GM12878 (cell line): ENCODE data around the gene CYSLTR2. TPM values are rescaled to one million over a fixed set of nuclear protein-coding genes. Genes with fewer than 3 reads are reported as not detected.

Source experiments
- ATAC-seq: fragments of 200-7000 bp; cut with Tn5 transposase; 3 replicates; pipeline ENCODE4 v1.9.1; 2020; ENCODE audit warnings: mild to moderate bottlenecking, moderate library complexity
- BruUV-seq: library from RNA; stranded (reverse); fragments of 400-500 nt; replicated peaks from 2 replicates; lab custom pipeline; 2021; lab: Mats Ljungman, UMichigan
- CTCF ChIA-PET: fragments of 300-600 bp; sonication (Branson Sonifier 250); formaldehyde crosslinking; extraction: SDS; loops from one replicate; lab custom pipeline; 2021; ENCODE audit warnings: inconsistent platforms; lab: Yijun Ruan, JAX
- POLR2A ChIA-PET: fragments of 350-600 bp; formaldehyde crosslinking; extraction: SDS; loops from one replicate; lab custom pipeline; 2021; ENCODE audit warnings: inconsistent platforms; lab: Charles Lee
- RAD21 ChIA-PET: fragments of 300-600 bp; sonication (Branson Sonifier 250); formaldehyde crosslinking; loops from one replicate; lab custom pipeline; 2023; ENCODE audit warnings: antibody characterized with exemption; ENCODE audit not compliant: unreplicated experiment; lab: Charles Lee
- SMC1A ChIA-PET: fragments of 300-600 bp; sonication (Branson Sonifier 250); formaldehyde crosslinking; loops from one replicate; lab custom pipeline; 2023; ENCODE audit not compliant: unreplicated experiment, uncharacterized antibody; lab: Charles Lee
- DNase-seq: peaks from one replicate; pipeline ENCODE4 v3.0.0-alpha.2; 2011; ENCODE audit warnings: low read depth, low spot score
- FAIRE-seq: peaks from 3 replicates; lab custom pipeline; 2011; peaks lifted over from hg19 to GRCh38; lab: Jason Lieb, UNC
- H2AFZ ChIP-seq: 2 replicates; pipeline ENCODE4 v1.6.0; 2011; ENCODE audit warnings: low read depth, low read length, control low read depth; ENCODE audit not compliant: control insufficient read depth
- H3K27ac ChIP-seq: 2 replicates; pipeline ENCODE4 v1.5.1; 2011; ENCODE audit warnings: control low read depth; ENCODE audit not compliant: control insufficient read depth, insufficient read depth
- H3K27me3 ChIP-seq, 2 experiments: replicated peaks in 1 of 2; 2 replicates each; pipeline versions ENCODE4 v1.6.0 to v1.6.1; 2011; ENCODE audit warnings: low read length in 1 of 2; ENCODE audit not compliant: control insufficient read depth in 2 of 2, insufficient read depth in 2 of 2
- H3K36me3 ChIP-seq, 2 experiments: 2 replicates each; pipeline ENCODE4 v1.5.1; 2011; ENCODE audit warnings: low read length in 1 of 2; ENCODE audit not compliant: control insufficient read depth in 2 of 2, insufficient read depth in 2 of 2
- H3K4me1 ChIP-seq: 2 replicates; pipeline ENCODE4 v1.6.1; 2011; ENCODE audit warnings: mild to moderate bottlenecking, low read length, moderate library complexity, mixed read lengths; ENCODE audit not compliant: control insufficient read depth, insufficient read depth
- H3K4me2 ChIP-seq: 2 replicates; pipeline ENCODE4 v1.6.0; 2011; ENCODE audit warnings: control low read depth; ENCODE audit not compliant: control insufficient read depth, insufficient read depth
- H3K4me3 ChIP-seq: fragments of 200-600 bp; sonication (generic); 2 replicates; pipeline ENCODE4 v1.5.1; 2016
- H3K79me2 ChIP-seq: 2 replicates; pipeline ENCODE4 v1.6.0; 2011; ENCODE audit warnings: low read length; ENCODE audit not compliant: control insufficient read depth, insufficient read depth
- H3K9ac ChIP-seq: 2 replicates; pipeline ENCODE4 v1.8.0; 2011; ENCODE audit warnings: low read length, control low read depth, mixed read lengths; ENCODE audit not compliant: control insufficient read depth, insufficient read depth
- H3K9me3 ChIP-seq: replicated peaks from 3 replicates; pipeline ENCODE4 v1.5.1; 2011; ENCODE audit warnings: mild to moderate bottlenecking, low read length; ENCODE audit not compliant: control insufficient read depth, insufficient read depth
- H4K20me1 ChIP-seq: 2 replicates; pipeline ENCODE4 v1.6.0; 2011; ENCODE audit not compliant: control insufficient read depth, insufficient read depth
- ATF7 ChIP-seq: fragments of 450-650 bp; IDR thresholded peaks from 2 replicates; pipeline ENCODE4 v1.6.1; 2016; ENCODE audit warnings: low read depth, mild to moderate bottlenecking
- CBFB ChIP-seq: IDR thresholded peaks from 2 replicates; pipeline ENCODE4 v1.6.1; 2016; ENCODE audit warnings: antibody characterized with exemption, low read depth
- HDAC2 ChIP-seq: fragments of 200-600 bp; sonication (generic); IDR thresholded peaks from 2 replicates; pipeline ENCODE4 v1.6.1; 2017
- HDAC6 ChIP-seq: fragments of 200-600 bp; sonication (generic); IDR thresholded peaks from one replicate; pipeline ENCODE4 v1.8.0; 2017; ENCODE audit warnings: antibody characterized with exemption; ENCODE audit not compliant: unreplicated experiment
- JUNB ChIP-seq: IDR thresholded peaks from 2 replicates; pipeline ENCODE4 v1.6.1; 2016; ENCODE audit warnings: antibody characterized with exemption, mild to moderate bottlenecking
- MEF2A ChIP-seq: IDR thresholded peaks from 2 replicates; pipeline ENCODE4 v1.6.1; 2011; ENCODE audit warnings: low read depth, mild to moderate bottlenecking, low read length, moderate library complexity; ENCODE audit not compliant: insufficient read depth
- MYC ChIP-seq: IDR thresholded peaks from 2 replicates; pipeline ENCODE4 v1.6.1; 2011; ENCODE audit warnings: mild to moderate bottlenecking, low read length, moderate library complexity, inconsistent platforms; ENCODE audit not compliant: insufficient read depth, insufficient replicate concordance, insufficient read length, severe bottlenecking
- SMARCA5 ChIP-seq: fragments of 450-650 bp; IDR thresholded peaks from 2 replicates; pipeline ENCODE4 v1.6.1; 2017; ENCODE audit warnings: mild to moderate bottlenecking
- STAT1 ChIP-seq: fragments of 450-650 bp; conservative IDR thresholded peaks from 2 replicates; pipeline ENCODE4 v1.6.1; 2014; ENCODE audit warnings: antibody characterized with exemption, mild to moderate bottlenecking
- ZNF384 ChIP-seq: IDR thresholded peaks from 2 replicates; pipeline ENCODE4 v1.6.1; 2012; ENCODE audit warnings: low read depth, mild to moderate bottlenecking, low read length, improper control_type of control experiment, borderline replicate concordance
- WGBS: methylation state at CpG from one replicate; pipeline ENCODE4 v1.1.6; 2016; ENCODE audit warnings: low lambda C conversion rate; ENCODE audit not compliant: insufficient replicate concordance, insufficient coverage; ENCODE audit errors: missing lambda C conversion rate; 5-methylcytosine and 5-hydroxymethylcytosine counted together
- in situ Hi-C: fragments of 300-500 bp; cut with MboI; formaldehyde crosslinking; loops from 9 replicates; pipeline ENCODE4 v1.14.3; 2018; ENCODE audit warnings: mixed read lengths
- intact Hi-C: fragments of 100-400 bp; cut with micrococcal nuclease; formaldehyde crosslinking; loops from one replicate; pipeline ENCODE4 v1.14.2; 2022; ENCODE audit not compliant: unreplicated experiment
- polyA plus RNA-seq, 11 experiments: library from polyadenylated mRNA; depleted of rRNA in 4 of 11; unstranded in 6 of 11; stranded (reverse) in 5 of 11; fragments of >200 nt; fragmentation: Nextera tagmentation in 4 of 11; fragmentation: Illumina TruSeq in 1 of 11; extraction: Ambion mirVana in 4 of 11; extraction: Trizol in 1 of 11; gene quantifications; 1 replicate in 1 of 11; 2 replicates in 10 of 11; pipeline versions ENCODE4 v1.2.1 to v1.2.3, GENCODE V29; 2011 to 2016; ENCODE audit warnings: inconsistent platforms in 2 of 11, missing spikeins in 2 of 11, low read depth in 1 of 11
- total RNA-seq, 4 experiments: library from RNA; depleted of rRNA in 3 of 4; stranded (reverse); fragments of >200 nt in 3 of 4; fragmentation: Illumina TruSeq in 1 of 4; extraction: Trizol in 1 of 4; gene quantifications; 2 replicates each; pipeline versions ENCODE4 v1.2.1 to v1.2.3, GENCODE V29; 2013 to 2021
- TF ChIP-seq, protein P1 (sequence below), 3 experiments: IDR thresholded peaks in 2 of 3; conservative IDR thresholded peaks in 1 of 3; 2 replicates each; pipeline ENCODE4 v1.5.1; 2011; ENCODE audit warnings: low read depth in 3 of 3, low read length in 3 of 3, mild to moderate bottlenecking in 3 of 3, control low read depth in 2 of 3, moderate library complexity in 2 of 3, inconsistent platforms in 1 of 3, mixed read lengths in 1 of 3; ENCODE audit not compliant: control insufficient read depth in 2 of 3, insufficient read depth in 1 of 3; ENCODE audit errors: extremely low read depth in 1 of 3
- TF ChIP-seq, protein P2 (sequence below): fragments of 450-650 bp; IDR thresholded peaks from 2 replicates; pipeline ENCODE4 v1.6.1; 2017; ENCODE audit warnings: mild to moderate bottlenecking, moderate library complexity
- TF ChIP-seq, protein P3 (sequence below): fragments of 450-650 bp; IDR thresholded peaks from 2 replicates; pipeline ENCODE4 v1.6.1; 2017; ENCODE audit warnings: mild to moderate bottlenecking, low read depth, inconsistent platforms; ENCODE audit not compliant: poor library complexity, severe bottlenecking

The CYSLTR2 gene
- total and polyA plus RNA-seq, 10 of the 15 experiments (the other 5 are each of a cell fraction or from before 2014, with no cell fraction given): 0.02 to 0.08 (median 0.03) TPM; not detected in 5

DNA sequence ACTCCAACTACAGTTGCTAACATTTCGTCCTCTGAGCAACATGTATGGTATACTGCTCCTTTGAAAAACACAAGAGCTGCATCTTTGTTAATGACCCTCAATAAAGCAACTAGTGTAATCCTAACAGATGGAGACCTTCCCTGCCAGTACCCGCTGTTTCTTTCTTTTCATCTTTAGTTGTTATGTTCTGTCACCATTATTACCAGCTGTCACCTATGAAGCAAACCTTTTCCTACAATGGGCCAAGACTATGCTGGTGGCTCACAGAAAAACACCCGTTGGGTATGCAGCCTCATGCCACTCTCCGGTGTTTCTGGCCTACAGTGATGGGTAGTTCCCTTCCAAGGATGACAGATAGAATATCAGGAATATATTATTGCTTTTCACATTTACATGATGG lies 29.7 kb upstream of the CYSLTR2 start:
- RAD21 ChIA-PET: no interaction called here
- in situ Hi-C loops: no loop called here
- TF ChIP-seq MEF2A: no peak
- TF ChIP-seq ATF7: no peak
- TF ChIP-seq, protein P1, sequence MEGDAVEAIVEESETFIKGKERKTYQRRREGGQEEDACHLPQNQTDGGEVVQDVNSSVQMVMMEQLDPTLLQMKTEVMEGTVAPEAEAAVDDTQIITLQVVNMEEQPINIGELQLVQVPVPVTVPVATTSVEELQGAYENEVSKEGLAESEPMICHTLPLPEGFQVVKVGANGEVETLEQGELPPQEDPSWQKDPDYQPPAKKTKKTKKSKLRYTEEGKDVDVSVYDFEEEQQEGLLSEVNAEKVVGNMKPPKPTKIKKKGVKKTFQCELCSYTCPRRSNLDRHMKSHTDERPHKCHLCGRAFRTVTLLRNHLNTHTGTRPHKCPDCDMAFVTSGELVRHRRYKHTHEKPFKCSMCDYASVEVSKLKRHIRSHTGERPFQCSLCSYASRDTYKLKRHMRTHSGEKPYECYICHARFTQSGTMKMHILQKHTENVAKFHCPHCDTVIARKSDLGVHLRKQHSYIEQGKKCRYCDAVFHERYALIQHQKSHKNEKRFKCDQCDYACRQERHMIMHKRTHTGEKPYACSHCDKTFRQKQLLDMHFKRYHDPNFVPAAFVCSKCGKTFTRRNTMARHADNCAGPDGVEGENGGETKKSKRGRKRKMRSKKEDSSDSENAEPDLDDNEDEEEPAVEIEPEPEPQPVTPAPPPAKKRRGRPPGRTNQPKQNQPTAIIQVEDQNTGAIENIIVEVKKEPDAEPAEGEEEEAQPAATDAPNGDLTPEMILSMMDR (IDR thresholded peaks at IDR 0.05 in 2 of 3, conservative IDR thresholded peaks at IDR 0.05 in 1 of 3; ENCODE audit: control insufficient read depth in 2 of 3, extremely low read depth in 1 of 3, insufficient read depth in 1 of 3, low read depth in 3 of 3, low read length in 3 of 3): no peak
- no peak for TF ChIP-seq ZNF384
- no peak for TF ChIP-seq HDAC2
- TF ChIP-seq, protein P2, sequence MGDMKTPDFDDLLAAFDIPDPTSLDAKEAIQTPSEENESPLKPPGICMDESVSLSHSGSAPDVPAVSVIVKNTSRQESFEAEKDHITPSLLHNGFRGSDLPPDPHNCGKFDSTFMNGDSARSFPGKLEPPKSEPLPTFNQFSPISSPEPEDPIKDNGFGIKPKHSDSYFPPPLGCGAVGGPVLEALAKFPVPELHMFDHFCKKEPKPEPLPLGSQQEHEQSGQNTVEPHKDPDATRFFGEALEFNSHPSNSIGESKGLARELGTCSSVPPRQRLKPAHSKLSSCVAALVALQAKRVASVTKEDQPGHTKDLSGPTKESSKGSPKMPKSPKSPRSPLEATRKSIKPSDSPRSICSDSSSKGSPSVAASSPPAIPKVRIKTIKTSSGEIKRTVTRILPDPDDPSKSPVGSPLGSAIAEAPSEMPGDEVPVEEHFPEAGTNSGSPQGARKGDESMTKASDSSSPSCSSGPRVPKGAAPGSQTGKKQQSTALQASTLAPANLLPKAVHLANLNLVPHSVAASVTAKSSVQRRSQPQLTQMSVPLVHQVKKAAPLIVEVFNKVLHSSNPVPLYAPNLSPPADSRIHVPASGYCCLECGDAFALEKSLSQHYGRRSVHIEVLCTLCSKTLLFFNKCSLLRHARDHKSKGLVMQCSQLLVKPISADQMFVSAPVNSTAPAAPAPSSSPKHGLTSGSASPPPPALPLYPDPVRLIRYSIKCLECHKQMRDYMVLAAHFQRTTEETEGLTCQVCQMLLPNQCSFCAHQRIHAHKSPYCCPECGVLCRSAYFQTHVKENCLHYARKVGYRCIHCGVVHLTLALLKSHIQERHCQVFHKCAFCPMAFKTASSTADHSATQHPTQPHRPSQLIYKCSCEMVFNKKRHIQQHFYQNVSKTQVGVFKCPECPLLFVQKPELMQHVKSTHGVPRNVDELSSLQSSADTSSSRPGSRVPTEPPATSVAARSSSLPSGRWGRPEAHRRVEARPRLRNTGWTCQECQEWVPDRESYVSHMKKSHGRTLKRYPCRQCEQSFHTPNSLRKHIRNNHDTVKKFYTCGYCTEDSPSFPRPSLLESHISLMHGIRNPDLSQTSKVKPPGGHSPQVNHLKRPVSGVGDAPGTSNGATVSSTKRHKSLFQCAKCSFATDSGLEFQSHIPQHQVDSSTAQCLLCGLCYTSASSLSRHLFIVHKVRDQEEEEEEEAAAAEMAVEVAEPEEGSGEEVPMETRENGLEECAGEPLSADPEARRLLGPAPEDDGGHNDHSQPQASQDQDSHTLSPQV: no peak
- TF ChIP-seq SMARCA5: no peak
- TF ChIP-seq STAT1: no peak
- TF ChIP-seq CBFB: no peak
- no peak for TF ChIP-seq HDAC6
- TF ChIP-seq JUNB: no peak
- TF ChIP-seq, protein P3, sequence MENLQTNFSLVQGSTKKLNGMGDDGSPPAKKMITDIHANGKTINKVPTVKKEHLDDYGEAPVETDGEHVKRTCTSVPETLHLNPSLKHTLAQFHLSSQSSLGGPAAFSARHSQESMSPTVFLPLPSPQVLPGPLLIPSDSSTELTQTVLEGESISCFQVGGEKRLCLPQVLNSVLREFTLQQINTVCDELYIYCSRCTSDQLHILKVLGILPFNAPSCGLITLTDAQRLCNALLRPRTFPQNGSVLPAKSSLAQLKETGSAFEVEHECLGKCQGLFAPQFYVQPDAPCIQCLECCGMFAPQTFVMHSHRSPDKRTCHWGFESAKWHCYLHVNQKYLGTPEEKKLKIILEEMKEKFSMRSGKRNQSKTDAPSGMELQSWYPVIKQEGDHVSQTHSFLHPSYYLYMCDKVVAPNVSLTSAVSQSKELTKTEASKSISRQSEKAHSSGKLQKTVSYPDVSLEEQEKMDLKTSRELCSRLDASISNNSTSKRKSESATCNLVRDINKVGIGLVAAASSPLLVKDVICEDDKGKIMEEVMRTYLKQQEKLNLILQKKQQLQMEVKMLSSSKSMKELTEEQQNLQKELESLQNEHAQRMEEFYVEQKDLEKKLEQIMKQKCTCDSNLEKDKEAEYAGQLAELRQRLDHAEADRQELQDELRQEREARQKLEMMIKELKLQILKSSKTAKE: no peak
- no peak for TF ChIP-seq MYC

More for the DNA sequence above, 29.7 kb upstream of the CYSLTR2 start:
- Histone ChIP-seq H3K9ac (no peak overlapping the region), H3K27me3 (no peaks in the 10 kb centered on the region), H3K4me1 (no peaks in the 10 kb centered on the region), H3K4me3 (no peak overlapping the region), H2AFZ (no peak overlapping the region), H4K20me1 (no peaks in the 10 kb centered on the region), H3K9me3 (peaks cover 13% of the 10 kb centered on the region; the same call in 2 of the 3 replicates), H3K79me2 (no peaks in the 10 kb centered on the region), H3K36me3 (no peaks in the 10 kb centered on the region), H3K4me2 (no peak overlapping the region), H3K27ac (no peak overlapping the region)
- POLR2A ChIA-PET: no interaction called here
- no peak for ATAC-seq
- no peak for FAIRE-seq
- 11% methylated on average over 4 of the region's 4 CpGs for WGBS
- CTCF ChIA-PET: interaction anchor here (1.1 kb wide), 1 partner anchor 18 kb away, joined by 3 read pairs; no protein-coding TSS in a partner anchor
- SMC1A ChIA-PET: no interaction called here
- intact Hi-C loops: no loop called here
- no peak for DNase-seq
- BruUV-seq: no TSS peak
